ENCODE results near the gene KANSL3. TPM values are rescaled to one million over a fixed set of nuclear protein-coding genes. Genes with fewer than 3 reads are reported as not detected.
"Not testable (repeated sequence)": the region's sequence is repeated elsewhere in the genome, so short reads cannot be mapped to it uniquely, and the experiment has no call there.

Gene KANSL3
- total RNA-seq, 1 donor from 2014 or later = 37.6 TPM

- no peak for DNase-seq (ENCODE audit: low spot score)
Observed at GRCh38 chr2:96655526-96655925, 17.4 kb upstream of the KANSL3 start.

- DNase-seq (ENCODE audit: low spot score) = not testable (repeated sequence)
Observed at GRCh38 chr2:96654791-96655190, 16.7 kb upstream of the KANSL3 start.

GRCh38 chr2:96651793-96652192, 13.7 kb upstream of the KANSL3 start:
- peak; percentile 77 for DNase-seq (ENCODE audit: low spot score)

DNA sequence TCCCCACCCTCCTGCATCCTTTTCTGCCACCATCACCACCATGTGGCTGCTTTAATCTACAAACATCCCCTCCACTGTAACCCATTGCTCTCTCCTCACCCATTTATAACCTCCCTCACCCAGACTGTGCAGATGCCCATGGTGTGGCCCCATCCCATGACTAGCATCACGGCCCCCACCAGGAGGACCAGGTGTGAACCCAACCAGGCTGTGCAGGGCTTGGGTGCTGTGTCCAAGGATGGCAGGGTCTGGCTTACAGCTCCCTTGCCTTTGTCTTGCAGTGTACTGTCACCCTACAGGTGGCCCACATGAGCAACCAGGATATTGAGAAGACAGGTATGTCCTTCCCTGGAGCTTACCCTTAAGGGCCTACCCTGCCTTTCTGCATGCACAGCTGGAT, 11.2 kb upstream of the KANSL3 start:
- peak; percentile 86 for DNase-seq (ENCODE audit: low spot score)

- no peak for DNase-seq (ENCODE audit: low spot score)
Observed at GRCh38 chr2:96648306-96648930, 10.3 kb upstream of the KANSL3 start.

GRCh38 chr2:96647681-96648080, 9.6 kb upstream of the KANSL3 start:
- peak; percentile 72 for DNase-seq (ENCODE audit: low spot score)

- no peak for DNase-seq (ENCODE audit: low spot score)
Observed at GRCh38 chr2:96642564-96643360, 4.7 kb upstream of the KANSL3 start, which contains the start of gene FER1L5. TSS of gene FER1L5 (plus strand) at chr2:96642764. CDS start at chr2:96642837, 73 bp downstream.

GRCh38 chr2:96637385-96638143, 548 bp downstream of the KANSL3 start:
- peak; percentile 96 for DNase-seq (ENCODE audit: low spot score)

DNA sequence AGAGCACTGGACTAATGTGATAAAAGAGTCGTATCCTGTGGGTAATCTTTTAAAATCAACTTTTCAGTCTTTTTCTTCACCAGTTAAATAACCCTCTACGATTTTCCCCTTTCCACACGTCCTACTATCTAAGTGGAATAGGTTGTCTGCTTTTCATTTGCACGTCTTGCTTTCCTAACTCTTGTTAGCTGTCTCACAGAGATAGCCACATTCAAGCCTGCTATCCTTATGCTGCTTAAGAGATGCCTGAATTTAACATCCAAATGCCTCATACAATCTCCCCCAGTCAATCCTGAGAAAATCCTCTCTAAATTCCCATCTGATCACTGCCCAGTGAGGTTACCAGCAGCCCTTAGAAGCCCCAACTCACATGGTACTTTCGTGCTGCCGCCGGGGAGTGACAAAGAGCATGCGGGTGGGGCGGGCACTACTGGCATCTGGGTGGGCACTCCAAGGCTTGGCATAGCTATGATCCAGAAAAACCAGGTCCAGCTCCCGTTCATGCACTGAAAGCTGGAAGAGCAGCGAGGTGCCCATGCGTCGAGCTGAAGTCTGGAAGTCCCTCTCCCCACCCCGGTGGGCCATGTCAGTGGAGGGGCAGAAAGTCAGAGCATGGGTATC, 1.5 kb downstream of the KANSL3 start:
- DNase-seq (ENCODE audit: low spot score) = no peak

DNA sequence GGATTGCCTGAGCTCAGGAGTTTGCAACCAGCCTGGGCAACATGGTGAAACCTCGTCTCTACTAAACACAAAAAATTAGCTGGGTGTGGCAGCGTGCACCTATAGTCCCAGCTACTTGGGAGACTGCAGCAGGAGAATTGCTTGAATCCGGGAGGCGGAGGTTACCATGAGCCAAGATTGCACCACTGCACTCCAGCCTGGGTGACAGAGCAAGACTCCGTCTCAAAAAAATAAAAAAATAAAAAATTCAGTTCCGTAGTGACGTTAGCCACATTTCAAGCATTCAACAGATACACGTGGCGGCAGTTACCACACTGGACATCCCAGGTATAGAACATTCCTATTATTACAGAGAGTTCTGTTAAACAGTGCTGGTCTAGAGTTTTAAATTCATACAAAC, 4.5 kb downstream of the KANSL3 start:
- DNase-seq (ENCODE audit: low spot score) = no peak

DNA sequence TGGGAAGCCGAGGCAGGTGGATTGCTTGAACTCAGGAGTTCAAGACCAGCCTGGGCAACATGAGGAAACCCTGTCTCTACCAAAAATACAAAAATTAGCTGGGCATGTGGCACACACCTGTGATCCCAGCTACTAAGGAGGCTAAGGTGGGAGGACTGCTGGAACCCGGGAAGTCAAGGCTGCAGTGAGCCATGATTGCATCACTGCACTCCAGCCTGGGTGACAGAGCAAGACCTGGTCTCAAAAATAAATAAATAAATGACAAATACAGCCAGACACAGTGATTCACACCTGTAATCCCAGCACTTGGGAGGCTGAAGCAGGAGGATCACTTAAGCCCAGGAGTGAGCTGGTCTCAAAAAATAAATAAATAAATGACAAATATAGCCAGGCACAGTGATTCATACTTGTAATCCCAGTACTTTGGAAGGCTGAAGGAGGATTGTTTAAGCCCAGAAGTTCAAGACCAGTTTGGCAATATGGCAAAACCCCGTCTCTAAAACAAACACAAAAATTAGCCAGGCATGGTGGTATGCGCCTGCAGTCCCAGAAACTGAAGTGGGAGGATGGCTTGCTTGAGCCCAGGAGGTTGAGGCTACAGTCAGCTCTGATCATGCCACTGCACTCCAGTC, 6.2 kb downstream of the KANSL3 start:
- no peak for DNase-seq (ENCODE audit: low spot score)

DNA sequence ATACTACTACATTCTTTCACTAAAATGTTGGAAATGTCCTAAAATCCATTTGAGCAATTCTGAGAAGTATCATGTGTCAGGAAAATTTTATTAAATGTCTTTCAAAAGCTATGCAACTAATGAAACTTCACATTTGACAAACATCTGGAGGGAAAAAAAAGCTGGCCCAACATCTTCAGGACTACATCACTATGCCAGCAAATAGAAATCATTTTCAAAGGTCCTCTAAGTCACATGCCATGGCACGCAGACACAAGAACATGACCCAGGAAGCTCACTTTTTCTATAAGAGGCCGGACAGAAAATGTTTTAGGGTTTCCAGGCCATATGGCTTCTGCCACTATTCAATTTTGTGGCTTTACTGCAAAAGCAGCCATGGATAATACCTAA, 11.6 kb downstream of the KANSL3 start:
- no peak for DNase-seq (ENCODE audit: low spot score)

GRCh38 chr2:96625571-96626552, 12.2 kb downstream of the KANSL3 start:
- no peak for DNase-seq (ENCODE audit: low spot score)

- DNase-seq (ENCODE audit: low spot score) = no peak
Observed at GRCh38 chr2:96623116-96623515, 15.0 kb downstream of the KANSL3 start.

DNA sequence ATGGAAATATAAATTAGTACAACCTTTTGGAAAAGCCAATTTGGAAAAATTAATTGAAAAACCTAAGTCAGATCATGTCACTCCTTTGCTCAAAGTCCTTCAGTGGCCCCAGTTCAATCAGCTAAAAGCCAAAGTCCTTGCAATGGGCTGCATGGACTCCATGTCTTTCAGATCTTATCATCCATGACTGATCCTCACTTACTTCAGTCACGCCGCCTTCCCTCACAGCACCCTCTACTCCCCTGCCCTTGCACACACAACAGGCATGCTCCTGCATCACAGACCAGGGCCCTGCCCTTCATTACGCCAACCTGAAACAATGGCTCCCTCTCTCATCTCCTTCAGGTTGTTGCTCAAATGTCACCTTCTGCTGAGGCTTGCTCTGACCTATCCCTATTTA, 15.6 kb downstream of the KANSL3 start:
- DNase-seq (ENCODE audit: low spot score) = no peak

GRCh38 chr2:96618596-96619283, 19.4 kb downstream of the KANSL3 start:
- no peak for DNase-seq (ENCODE audit: low spot score)

DNA sequence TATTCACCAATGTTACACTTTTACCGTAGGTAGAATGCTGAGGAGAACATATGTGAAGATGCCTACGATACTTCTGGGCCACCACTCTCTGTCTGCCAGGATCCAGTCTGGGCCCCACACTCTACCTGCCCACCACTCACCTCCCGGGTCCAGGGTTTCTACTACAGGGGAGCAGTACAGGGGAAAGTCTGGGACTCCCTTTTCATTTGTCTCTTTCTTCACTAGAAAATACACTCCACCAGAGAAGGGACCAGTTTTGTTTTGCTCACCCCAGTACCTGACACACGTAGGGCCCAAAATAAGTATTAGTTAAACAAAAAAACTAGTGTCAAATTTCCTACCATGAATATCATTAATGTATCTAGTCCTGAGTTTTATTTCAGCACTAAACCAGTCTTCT, 21.1 kb downstream of the KANSL3 start:
- no peak for DNase-seq (ENCODE audit: low spot score)

DNA sequence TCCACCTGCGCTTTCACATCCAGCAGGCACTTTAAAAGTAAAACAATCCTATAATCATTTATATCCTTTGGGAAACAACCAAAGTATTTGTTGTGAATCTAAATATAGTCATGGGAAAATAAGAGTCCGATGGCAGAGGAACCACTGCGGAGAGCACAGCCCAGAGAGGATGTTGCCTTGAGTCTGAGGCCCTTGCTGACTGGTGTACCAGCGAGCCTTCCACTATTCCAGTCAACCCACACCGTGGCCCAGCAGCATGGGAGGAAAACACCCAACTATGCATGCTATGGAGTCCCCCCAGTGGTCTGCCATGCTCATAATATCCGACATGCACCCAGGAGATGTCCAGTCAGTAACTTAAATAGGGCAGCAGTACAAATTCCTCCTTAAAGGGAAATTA, 21.6 kb downstream of the KANSL3 start:
- no peak for DNase-seq (ENCODE audit: low spot score)

- no peak for DNase-seq (ENCODE audit: low spot score)
Observed at GRCh38 chr2:96616128-96616527, 22.0 kb downstream of the KANSL3 start.

Measured in mesenteric fat pad (tissue), 1 donor.